Measurements from ENCODE around the gene NOP56. TPM values are rescaled to one million over a fixed set of nuclear protein-coding genes. Genes with fewer than 3 reads are reported as not detected.

Gene NOP56
- total RNA-seq, 1 donor from 2014 or later = 103 TPM

- Mint-ChIP-seq H3K4me1 (ENCODE audit: low read depth) (peaks cover 27% of the 10 kb centered on the region), H3K9me3 (ENCODE audit: low read depth) (no peaks in the 10 kb centered on the region), H3K27ac (ENCODE audit: unreplicated experiment) (no peak overlapping the region), H3K27me3 (ENCODE audit: low read depth) (no peaks in the 10 kb centered on the region), H3K4me3 (ENCODE audit: unreplicated experiment) (no peak overlapping the region), H3K36me3 (ENCODE audit: low read depth) (peaks cover 55% of the 10 kb centered on the region)
- DNase-seq (ENCODE audit: low spot score) = no peak
- TF ChIP-seq CTCF (IDR thresholded peaks at IDR 0.05) = no peak
Measured at GRCh38 chr20:2657674-2658073, 5.2 kb downstream of the NOP56 start.

GRCh38 chr20:2658414-2659354 lies 6.3 kb downstream of the NOP56 start:
- H3K27ac Mint-ChIP-seq (ENCODE audit: unreplicated experiment) = peak overlapping the region; percentile 47
- no peak overlapping the region for H3K4me3 Mint-ChIP-seq (ENCODE audit: unreplicated experiment)
- no peaks in the 10 kb centered on the region for H3K27me3 Mint-ChIP-seq (ENCODE audit: low read depth)
- TF ChIP-seq CTCF (IDR thresholded peaks at IDR 0.05) = no peak
- peaks cover 30% of the 10 kb centered on the region for H3K4me1 Mint-ChIP-seq (ENCODE audit: low read depth)
- H3K9me3 Mint-ChIP-seq (ENCODE audit: low read depth) = no peaks in the 10 kb centered on the region
- H3K36me3 Mint-ChIP-seq (ENCODE audit: low read depth) = peaks cover 55% of the 10 kb centered on the region
- no peak for DNase-seq (ENCODE audit: low spot score)

- Mint-ChIP-seq H3K36me3 (ENCODE audit: low read depth) (peaks cover 50% of the 10 kb centered on the region), H3K27ac (ENCODE audit: unreplicated experiment) (no peak overlapping the region), H3K27me3 (ENCODE audit: low read depth) (no peaks in the 10 kb centered on the region), H3K4me1 (ENCODE audit: low read depth) (peaks cover 29% of the 10 kb centered on the region), H3K9me3 (ENCODE audit: low read depth) (no peaks in the 10 kb centered on the region), H3K4me3 (ENCODE audit: unreplicated experiment) (no peak overlapping the region)
- TF ChIP-seq CTCF (IDR thresholded peaks at IDR 0.05) = no peak
- DNase-seq (ENCODE audit: low spot score) = no peak
Measured at GRCh38 chr20:2659547-2659946, 7.1 kb downstream of the NOP56 start.

GRCh38 chr20:2663364-2663886 lies 11.0 kb downstream of the NOP56 start:
- peaks cover 24% of the 10 kb centered on the region for H3K36me3 Mint-ChIP-seq (ENCODE audit: low read depth)
- no peak for DNase-seq (ENCODE audit: low spot score)
- peak overlapping the region; percentile 86 for H3K4me3 Mint-ChIP-seq (ENCODE audit: unreplicated experiment)
- peak overlapping the region; percentile 82 for H3K27ac Mint-ChIP-seq (ENCODE audit: unreplicated experiment)
- no peaks in the 10 kb centered on the region for H3K9me3 Mint-ChIP-seq (ENCODE audit: low read depth)
- no peak for TF ChIP-seq CTCF (IDR thresholded peaks at IDR 0.05)
- H3K27me3 Mint-ChIP-seq (ENCODE audit: low read depth) = peaks cover 8% of the 10 kb centered on the region
- H3K4me1 Mint-ChIP-seq (ENCODE audit: low read depth) = peaks cover 24% of the 10 kb centered on the region

- H3K27ac Mint-ChIP-seq (ENCODE audit: unreplicated experiment) = peak within 1 kb of the TSS; percentile 98
- H3K27me3 Mint-ChIP-seq (ENCODE audit: low read depth) = peaks cover 13% of the 10 kb centered on the region
- H3K9me3 Mint-ChIP-seq (ENCODE audit: low read depth) = no peaks in the 10 kb centered on the region
- peaks cover 19% of the 10 kb centered on the region for H3K36me3 Mint-ChIP-seq (ENCODE audit: low read depth)
- no peak for TF ChIP-seq CTCF (IDR thresholded peaks at IDR 0.05)
- H3K4me3 Mint-ChIP-seq (ENCODE audit: unreplicated experiment) = peak within 1 kb of the TSS; percentile 86
- DNase-seq (ENCODE audit: low spot score) = peak; percentile 97
- H3K4me1 Mint-ChIP-seq (ENCODE audit: low read depth) = peaks cover 24% of the 10 kb centered on the region
Measured at GRCh38 chr20:2663887-2664719, 11.7 kb downstream of the NOP56 start, which contains the start of gene IDH3B. Gene IDH3B, minus strand, starts transcription at chr20:2664216. Its CDS starts 28 bp downstream, at chr20:2664188.
